GM18907 (cell line): ENCODE data around the gene SYTL3.
"Not testable (repeated sequence)": the region's sequence is repeated elsewhere in the genome, so short reads cannot be mapped to it uniquely, and the experiment has no call there.

Experiments used
- ATAC-seq: cut with Tn5 transposase; IDR thresholded peaks from one replicate; pipeline ENCODE4 v1.9.1; 2021; ENCODE audit warnings: mild to moderate bottlenecking, moderate library complexity; ENCODE audit not compliant: unreplicated experiment

Gene SYTL3

DNA sequence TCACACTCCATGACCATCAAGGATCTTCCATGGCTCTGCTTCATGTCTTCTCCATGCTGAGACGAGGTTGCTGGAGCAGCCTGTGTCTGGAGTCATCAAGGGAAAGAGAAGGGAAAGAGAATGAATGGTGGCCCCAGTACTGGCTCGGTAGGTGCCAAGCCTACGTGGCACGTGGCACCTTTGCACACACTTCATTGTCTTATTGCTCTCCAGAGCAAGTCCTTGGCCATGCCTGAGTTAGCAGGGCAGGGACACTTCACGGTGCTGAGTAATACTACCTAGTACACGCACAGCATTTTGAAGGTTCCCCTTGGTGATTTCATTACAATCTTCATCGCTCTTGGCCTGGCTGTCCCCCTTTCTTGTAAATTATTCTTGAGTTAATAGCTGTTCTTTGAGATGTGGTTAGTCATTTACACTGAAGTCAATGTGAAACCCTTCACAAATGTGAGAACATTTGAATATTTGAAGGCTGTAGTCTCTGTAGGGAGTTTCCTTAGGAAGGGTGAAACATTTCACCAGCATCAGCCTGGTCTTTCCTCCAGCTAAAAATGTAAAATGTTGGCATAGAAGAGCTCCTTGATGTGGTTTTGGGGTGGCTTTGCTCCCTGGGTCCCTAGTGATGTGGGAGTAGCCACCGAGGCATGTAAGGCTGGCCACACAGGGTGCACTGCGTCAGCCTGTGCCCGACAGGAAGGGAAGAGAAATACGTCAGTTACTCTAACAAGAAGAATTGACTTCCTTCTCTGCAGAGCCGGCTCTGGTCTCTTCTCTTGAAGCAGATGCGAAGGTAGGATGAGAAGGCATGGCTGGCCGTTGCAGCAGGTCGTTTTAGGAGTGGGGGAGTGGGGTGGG is at the start of gene SYTL3:
TSS of gene SYTL3 (plus strand) at position 766 of the 855 bp plus-strand sequence. CDS start 13,215 bp downstream, outside the sequence.
- peak; percentile 62 for ATAC-seq

- no peak for ATAC-seq
Measured at GRCh38 chr6:158603261-158604047, 46.4 kb upstream of the SYTL3 start.

- ATAC-seq: no peak
Measured at GRCh38 chr6:158604048-158604406, 45.8 kb upstream of the SYTL3 start.

GRCh38 chr6:158605266-158605878 is 44.5 kb upstream of the SYTL3 start:
- peak; percentile 49 for ATAC-seq

DNA sequence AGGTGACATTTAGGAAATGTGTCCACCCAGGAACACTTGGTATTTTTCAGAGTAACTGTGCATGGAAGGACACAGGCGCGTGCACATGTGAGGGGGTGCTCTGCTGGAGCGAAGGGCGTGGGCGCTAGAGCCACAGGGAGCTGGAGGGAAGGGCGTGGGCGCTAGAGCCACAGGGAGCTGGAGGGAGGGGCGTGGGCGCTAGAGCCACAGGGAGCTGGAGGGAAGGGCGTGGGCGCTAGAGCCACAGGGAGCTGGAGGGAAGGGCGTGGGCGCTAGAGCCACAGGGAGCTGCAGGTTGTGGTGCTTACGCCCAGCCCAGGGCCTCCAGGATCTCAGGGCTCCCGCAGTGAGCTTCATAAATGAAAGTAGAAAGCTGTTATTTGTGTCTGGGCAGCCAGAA is 43.8 kb upstream of the SYTL3 start:
- not testable (repeated sequence) for ATAC-seq

GRCh38 chr6:158606935-158607334 is 42.9 kb upstream of the SYTL3 start:
- no peak for ATAC-seq

- no peak for ATAC-seq
Measured at GRCh38 chr6:158607411-158608170, 42.3 kb upstream of the SYTL3 start.

DNA sequence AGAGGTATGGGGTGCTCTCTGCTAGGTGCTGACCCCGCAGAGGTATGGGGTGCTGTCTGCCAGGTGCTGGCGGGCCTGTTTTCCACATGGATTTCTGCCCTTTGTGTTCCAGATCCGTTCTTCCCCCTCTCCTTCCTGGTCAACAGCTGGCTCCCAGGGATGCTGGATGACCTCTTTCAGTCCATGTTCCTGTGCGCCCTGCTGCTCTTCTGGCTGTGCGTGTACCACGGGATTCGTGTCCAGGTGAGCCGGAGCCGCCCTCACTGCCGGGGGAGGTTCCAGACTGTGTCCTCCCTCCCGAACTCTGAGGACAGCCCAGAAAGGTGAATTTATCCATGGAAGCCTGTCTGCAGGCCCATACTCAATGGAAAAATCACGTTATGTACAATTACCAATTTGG is 41.6 kb upstream of the SYTL3 start:
- ATAC-seq: no peak

DNA sequence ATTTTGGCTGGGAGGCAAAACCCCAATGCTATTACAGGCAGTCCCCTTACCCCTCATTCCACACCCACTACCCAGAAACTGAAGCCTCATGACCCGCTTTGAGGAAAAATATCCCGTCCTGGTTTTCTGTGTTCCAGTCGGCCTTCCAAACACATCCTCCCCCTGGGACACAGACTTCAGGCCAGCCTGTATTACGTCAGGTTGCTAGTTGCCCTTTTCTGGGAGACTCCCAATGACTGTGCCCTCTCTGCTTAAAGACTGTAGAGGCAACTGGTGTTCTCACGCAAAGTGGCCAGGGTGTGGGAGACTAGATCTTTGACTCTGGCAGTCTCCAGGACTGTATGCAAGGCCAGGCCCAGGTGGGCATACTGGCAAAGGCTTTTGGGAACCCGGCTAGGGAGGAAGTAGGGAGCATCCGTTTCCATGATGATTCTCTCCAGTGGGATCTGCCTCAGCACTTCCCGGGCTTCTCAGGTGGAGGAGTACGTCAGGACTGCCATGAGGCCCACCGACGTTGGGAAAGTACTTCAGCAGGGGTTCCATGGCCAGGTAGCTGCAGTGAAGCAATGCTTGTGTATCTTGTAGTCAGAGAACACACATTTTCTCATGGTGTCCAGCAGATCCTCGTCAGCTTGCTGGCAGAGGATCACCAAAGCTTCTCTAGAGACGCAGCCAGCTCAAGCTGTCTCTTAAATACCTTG is 40.2 kb upstream of the SYTL3 start:
- no peak for ATAC-seq

GRCh38 chr6:158610319-158610968 is 39.4 kb upstream of the SYTL3 start:
- no peak for ATAC-seq

- ATAC-seq: no peak
Measured at GRCh38 chr6:158611039-158611438, 38.8 kb upstream of the SYTL3 start.

GRCh38 chr6:158611541-158612370 is 38.1 kb upstream of the SYTL3 start:
- no peak for ATAC-seq

DNA sequence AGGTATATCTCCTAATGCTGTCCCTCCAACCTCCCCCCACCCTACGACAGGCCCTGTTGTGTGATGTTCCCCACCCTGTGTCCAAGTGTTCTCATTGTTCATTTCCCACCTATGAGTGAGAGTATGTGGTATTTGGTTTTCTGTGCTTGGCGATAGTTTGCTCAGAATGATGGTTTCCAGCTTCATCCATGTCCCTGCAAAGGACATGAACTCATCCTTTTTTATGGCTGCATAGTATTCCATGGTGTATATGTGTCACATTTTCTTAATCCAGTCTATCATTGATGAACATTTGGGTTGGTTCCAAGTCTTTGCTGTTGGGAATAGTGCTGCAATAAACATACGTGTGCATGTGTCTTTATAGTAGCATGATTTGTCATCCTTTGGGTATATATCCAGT is 35.2 kb upstream of the SYTL3 start:
- ATAC-seq: not testable (repeated sequence)

DNA sequence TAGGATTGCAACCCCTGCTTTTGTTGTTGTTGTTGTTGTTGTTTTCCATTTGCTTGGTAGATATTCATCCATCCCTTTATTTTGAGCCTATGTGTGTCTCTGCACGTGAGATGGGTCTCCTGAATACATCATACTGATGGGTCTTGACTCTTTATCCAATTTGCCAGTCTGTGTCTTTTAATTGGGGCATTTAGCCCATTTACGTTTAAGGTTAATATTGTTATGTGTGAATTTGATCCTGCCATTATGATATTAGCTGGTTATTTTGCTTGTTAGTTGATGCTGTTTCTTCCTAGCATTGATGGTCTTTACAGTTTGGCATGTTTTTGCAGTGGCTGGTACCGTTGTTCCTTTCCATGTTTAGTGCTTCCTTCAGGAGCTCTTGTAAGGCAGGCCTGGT is 31.6 kb upstream of the SYTL3 start:
- ATAC-seq: not testable (repeated sequence)

GRCh38 chr6:158619922-158620801 is 29.7 kb upstream of the SYTL3 start:
- ATAC-seq: no peak

GRCh38 chr6:158620963-158621693 is 28.7 kb upstream of the SYTL3 start:
- no peak for ATAC-seq
